ENCODE results near the gene APC2.
A peak's percentile ranks its signal among the peaks of the same experiment; 100 is the strongest.

The APC2 gene

DNA sequence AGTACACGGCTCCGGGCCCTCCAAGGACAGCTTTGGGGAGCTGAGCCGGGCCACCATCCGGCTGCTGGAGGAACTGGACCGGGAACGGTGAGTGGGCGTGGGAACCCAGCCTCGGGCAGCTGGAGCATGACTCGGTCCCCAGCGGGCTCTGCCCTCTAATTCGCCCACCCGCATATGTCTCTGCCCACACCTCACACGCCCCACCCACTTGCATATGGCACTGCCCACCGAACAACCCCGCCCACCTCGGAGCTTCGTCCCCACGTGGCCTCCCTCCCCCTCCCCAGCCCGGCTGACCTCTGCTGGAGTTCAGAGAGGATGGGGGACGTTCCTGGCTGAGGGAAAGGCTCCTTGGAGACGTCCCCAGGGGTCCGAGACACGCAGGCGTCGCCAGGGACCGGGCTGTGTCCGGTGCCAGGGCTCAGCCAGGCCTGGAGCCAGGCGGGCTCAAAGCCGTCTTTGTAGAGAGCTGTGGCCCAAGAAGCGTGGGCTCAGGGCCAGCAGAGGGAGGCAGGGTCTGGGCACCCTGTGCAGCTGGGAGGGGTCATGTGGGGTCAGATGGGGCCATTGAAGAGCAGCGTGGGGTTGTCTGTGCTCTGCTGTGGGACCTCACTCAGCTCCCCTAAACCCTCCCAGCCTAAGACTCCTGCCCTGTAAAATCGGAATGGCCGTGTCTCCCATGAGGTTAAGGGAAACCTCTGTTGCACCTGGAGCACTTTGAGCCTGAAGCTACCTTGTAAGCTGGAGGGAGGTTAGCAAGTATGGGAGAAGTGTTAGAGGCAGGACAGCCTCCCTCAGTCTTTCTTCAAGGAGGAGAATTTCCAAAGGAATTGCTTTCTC lies 3.8 kb downstream of the APC2 start:
- H3K27ac ChIP-seq, result no peak overlapping the region
- no peaks in the 10 kb centered on the region for H3K9me3 ChIP-seq (ENCODE audit: low read depth, low read length)
- 0 out of 2 replicates have a peak overlapping the region, but pooled peaks have one; percentile 22 for H3K4me3 ChIP-seq
- no peaks in the 10 kb centered on the region for H3K36me3 ChIP-seq (ENCODE audit: insufficient read depth, low read length)
- H3K9ac ChIP-seq (ENCODE audit: insufficient read length), result no peak overlapping the region
- TF ChIP-seq EZH2 (IDR thresholded peaks at IDR 0.05) (no peak), POLR2AphosphoS5 (IDR thresholded peaks at IDR 0.05; ENCODE audit: borderline replicate concordance, low read depth, low read length) (no peak), FOXP2 (optimal IDR thresholded peaks at IDR 0.05; ENCODE audit: control extremely low read depth, extremely low read length, insufficient read depth) (no peak)
- DNase-seq (ENCODE audit: low read depth, low spot score), result no peak

DNA sequence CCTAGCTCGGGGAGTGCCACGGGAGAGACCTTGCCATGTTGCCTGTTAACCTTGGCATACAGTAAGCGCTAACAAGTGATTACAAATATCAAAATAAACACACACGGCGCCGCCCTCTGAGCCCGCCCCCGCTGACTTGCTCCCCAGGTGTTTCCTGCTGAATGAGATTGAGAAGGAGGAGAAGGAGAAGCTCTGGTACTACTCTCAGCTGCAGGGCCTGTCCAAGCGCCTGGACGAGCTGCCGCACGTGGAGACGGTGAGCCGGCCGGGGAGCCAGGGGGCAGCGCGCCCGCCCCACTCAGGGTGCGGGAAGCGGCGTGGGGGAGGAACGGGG lies 5.0 kb downstream of the APC2 start:
- Histone ChIP-seq H3K36me3 (ENCODE audit: insufficient read depth, low read length) (no peaks in the 10 kb centered on the region), H3K9ac (ENCODE audit: insufficient read length) (no peak overlapping the region), H3K27ac (no peak overlapping the region), H3K4me3 (peak overlapping the region; percentile 18; the same call in 1 of the 2 replicates), H3K9me3 (ENCODE audit: low read depth, low read length) (no peaks in the 10 kb centered on the region)
- no peak for DNase-seq (ENCODE audit: low read depth, low spot score)
- TF ChIP-seq EZH2 (IDR thresholded peaks at IDR 0.05) (no peak), FOXP2 (optimal IDR thresholded peaks at IDR 0.05; ENCODE audit: control extremely low read depth, extremely low read length, insufficient read depth) (no peak), POLR2AphosphoS5 (IDR thresholded peaks at IDR 0.05; ENCODE audit: borderline replicate concordance, low read depth, low read length) (no peak)

DNA sequence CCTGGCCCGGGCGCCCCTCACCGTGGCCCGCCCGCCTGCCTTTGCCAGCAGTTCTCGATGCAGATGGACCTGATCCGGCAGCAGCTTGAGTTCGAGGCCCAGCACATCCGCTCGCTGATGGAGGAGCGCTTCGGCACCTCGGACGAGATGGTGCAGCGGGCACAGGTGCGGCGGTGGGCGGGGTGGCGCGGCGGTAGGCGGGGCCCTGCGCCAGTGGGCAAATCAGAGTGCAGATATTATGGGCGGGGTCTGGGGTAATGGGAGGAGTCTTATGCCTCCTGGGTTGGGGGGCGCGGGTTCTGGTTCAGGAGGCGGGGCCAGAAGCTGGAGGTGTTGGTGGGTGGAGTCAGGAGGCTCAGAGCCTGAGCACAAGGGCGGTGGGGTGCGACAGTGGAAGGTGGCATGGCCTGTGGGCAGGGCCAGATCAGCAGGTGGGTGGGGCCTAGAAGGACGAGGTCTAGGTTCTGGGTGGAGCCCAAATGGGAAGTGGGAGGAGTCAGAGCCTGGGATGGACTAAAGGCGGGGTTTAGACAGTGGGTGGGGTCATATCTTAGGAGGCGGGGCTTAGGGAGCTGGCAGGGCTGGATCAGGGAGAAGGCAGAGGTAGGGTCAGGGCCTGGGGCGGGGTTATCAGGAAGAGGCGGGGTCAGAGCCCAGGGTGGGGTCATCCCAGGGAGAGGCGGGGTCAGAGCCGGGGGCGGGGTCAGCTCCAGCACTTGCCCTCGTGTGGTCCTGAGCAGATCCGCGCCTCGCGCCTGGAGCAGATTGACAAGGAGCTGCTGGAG lies 5.6 kb downstream of the APC2 start:
- peak; percentile 28 for DNase-seq (ENCODE audit: low read depth, low spot score)
- Histone ChIP-seq H3K4me3 (peak overlapping the region; percentile 18; the same call in 1 of the 2 replicates), H3K9ac (ENCODE audit: insufficient read length) (no peak overlapping the region), H3K36me3 (ENCODE audit: insufficient read depth, low read length) (no peaks in the 10 kb centered on the region), H3K9me3 (ENCODE audit: low read depth, low read length) (no peaks in the 10 kb centered on the region), H3K27ac (no peak overlapping the region)
- TF ChIP-seq POLR2AphosphoS5 (IDR thresholded peaks at IDR 0.05; ENCODE audit: borderline replicate concordance, low read depth, low read length) (no peak), EZH2 (IDR thresholded peaks at IDR 0.05) (no peak), FOXP2 (optimal IDR thresholded peaks at IDR 0.05; ENCODE audit: control extremely low read depth, extremely low read length, insufficient read depth) (no peak)

DNA sequence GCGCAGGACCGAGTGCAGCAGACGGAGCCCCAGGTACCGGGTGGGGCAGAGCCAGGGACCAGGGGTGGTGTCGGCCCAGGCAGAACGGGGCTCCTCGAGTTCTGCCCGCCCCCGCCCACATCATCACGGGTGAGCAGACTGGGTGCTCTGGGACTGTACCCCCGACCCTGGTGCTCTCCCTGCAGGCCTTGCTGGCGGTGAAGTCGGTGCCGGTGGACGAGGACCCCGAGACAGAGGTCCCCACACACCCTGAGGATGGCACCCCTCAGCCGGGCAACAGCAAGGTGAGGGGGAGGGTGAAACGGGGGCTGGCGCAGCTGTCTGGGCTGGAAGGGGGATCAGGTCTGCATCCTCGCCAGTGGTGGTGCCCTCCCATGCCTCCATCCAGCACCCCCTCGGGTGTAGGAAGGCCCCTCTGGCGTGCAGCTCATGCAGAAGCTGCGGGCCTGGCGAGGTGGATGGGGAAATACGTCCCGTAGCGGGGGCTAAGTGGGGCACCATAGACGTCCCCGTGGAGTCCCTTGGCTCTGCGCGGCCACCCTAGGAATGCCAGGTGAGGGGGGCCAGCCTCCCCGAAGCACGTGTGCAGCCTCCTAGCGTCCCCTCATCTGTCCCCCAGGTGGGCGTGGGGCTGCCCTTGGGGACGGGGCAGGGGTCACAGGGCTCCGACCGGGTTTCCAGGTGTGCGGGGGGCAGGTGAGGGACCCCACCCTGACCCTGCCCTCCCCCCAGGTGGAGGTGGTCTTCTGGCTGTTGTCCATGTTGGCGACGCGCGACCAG lies 6.4 kb downstream of the APC2 start:
- DNase-seq (ENCODE audit: low read depth, low spot score), result no peak
- no peak overlapping the region for H3K27ac ChIP-seq
- H3K4me3 ChIP-seq, result no peak overlapping the region

DNA sequence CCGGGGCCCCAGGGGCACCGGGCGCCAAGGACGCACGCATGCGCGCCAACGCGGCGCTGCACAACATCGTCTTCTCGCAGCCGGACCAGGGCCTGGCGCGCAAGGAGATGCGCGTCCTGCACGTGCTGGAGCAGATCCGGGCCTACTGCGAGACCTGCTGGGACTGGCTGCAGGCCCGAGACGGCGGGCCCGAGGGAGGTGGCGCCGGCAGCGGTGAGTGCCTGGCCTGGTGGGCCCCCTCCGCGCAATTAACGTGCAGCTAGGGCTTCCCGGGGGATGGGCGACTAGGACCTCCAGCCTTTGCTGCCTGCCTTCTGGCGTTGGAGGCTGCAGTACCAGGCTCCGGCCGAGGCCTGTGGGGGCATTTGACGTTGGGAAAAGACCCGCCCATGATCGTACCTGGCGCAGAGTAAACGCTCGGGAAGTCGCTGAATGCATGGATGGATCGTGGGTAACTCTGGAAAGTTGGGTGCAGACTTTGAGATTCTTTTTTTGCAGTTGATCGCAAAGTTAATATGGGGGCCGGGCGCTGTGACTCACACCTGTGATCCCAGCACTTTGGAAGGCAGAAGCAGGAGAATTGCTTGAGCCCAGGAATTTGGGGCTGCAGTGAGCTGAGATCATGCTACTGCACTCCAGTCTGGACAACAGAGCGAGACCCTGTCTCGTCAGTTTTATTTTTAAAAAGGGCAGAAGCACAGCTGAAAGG lies 7.3 kb downstream of the APC2 start:
- H3K9me3 ChIP-seq (ENCODE audit: low read depth, low read length), result no peaks in the 10 kb centered on the region
- no peak overlapping the region for H3K9ac ChIP-seq (ENCODE audit: insufficient read length)
- H3K36me3 ChIP-seq (ENCODE audit: insufficient read depth, low read length), result no peaks in the 10 kb centered on the region
- DNase-seq (ENCODE audit: low read depth, low spot score), result no peak
- no peak for TF ChIP-seq POLR2AphosphoS5 (IDR thresholded peaks at IDR 0.05; ENCODE audit: borderline replicate concordance, low read depth, low read length)
- no peak for TF ChIP-seq EZH2 (IDR thresholded peaks at IDR 0.05)
- TF ChIP-seq FOXP2 (optimal IDR thresholded peaks at IDR 0.05; ENCODE audit: control extremely low read depth, extremely low read length, insufficient read depth), result no peak
- H3K4me3 ChIP-seq, result no peak overlapping the region
- no peak overlapping the region for H3K27ac ChIP-seq

More for the DNA sequence above, 6.4 kb downstream of the APC2 start:
- Histone ChIP-seq H3K9ac (ENCODE audit: insufficient read length) (no peak overlapping the region), H3K9me3 (ENCODE audit: low read depth, low read length) (no peaks in the 10 kb centered on the region), H3K36me3 (ENCODE audit: insufficient read depth, low read length) (no peaks in the 10 kb centered on the region)
- TF ChIP-seq FOXP2 (optimal IDR thresholded peaks at IDR 0.05; ENCODE audit: control extremely low read depth, extremely low read length, insufficient read depth) (no peak), EZH2 (IDR thresholded peaks at IDR 0.05) (no peak)

DNA sequence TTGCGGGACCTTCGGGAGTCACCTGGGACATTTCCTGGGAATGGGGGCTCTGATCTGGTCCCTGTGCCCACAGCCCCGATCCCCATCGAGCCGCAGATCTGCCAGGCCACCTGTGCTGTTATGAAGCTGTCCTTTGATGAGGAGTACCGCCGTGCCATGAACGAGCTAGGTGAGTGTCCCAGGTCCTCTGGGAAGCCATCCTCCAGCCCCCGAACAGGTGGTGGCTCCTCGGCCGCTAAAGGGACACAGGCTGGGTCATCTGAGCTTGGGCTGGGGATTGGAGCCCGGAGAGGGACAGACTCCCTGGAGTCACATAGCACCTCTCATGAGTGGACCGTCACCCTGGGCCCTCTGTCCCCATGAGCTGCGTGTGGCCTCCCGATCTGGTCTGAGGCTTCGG lies 8.0 kb downstream of the APC2 start:
- no peak for DNase-seq (ENCODE audit: low read depth, low spot score)
- Histone ChIP-seq H3K9ac (ENCODE audit: insufficient read length) (no peak overlapping the region), H3K9me3 (ENCODE audit: low read depth, low read length) (no peaks in the 10 kb centered on the region), H3K27ac (no peak overlapping the region), H3K4me3 (no peak overlapping the region), H3K36me3 (ENCODE audit: insufficient read depth, low read length) (no peaks in the 10 kb centered on the region)
- no peak for TF ChIP-seq FOXP2 (optimal IDR thresholded peaks at IDR 0.05; ENCODE audit: control extremely low read depth, extremely low read length, insufficient read depth)
- no peak for TF ChIP-seq POLR2AphosphoS5 (IDR thresholded peaks at IDR 0.05; ENCODE audit: borderline replicate concordance, low read depth, low read length)
- TF ChIP-seq EZH2 (IDR thresholded peaks at IDR 0.05), result no peak

DNA sequence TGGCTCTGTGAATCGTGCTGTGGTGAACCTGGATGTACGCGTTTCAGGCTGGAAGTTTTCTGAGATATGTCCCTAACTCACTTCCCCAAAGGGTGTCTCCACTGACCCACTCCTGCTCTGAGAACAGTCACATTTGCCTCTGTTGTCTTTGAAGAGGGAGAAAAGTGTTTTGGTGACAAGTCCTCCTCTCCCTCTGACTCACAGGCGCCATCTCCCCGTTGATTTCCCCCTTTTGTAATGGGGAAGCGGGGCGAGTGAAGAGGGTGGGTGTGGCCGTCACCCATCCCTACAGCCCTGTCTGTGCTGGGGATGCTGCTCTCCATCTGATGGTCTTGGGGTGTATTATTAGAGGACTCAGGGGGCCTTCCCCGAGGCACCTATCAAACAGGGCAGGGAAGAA lies 9.6 kb downstream of the APC2 start:
- no peak for TF ChIP-seq FOXP2 (optimal IDR thresholded peaks at IDR 0.05; ENCODE audit: control extremely low read depth, extremely low read length, insufficient read depth)
- TF ChIP-seq POLR2AphosphoS5 (IDR thresholded peaks at IDR 0.05; ENCODE audit: borderline replicate concordance, low read depth, low read length), result no peak
- TF ChIP-seq EZH2 (IDR thresholded peaks at IDR 0.05), result no peak
- DNase-seq (ENCODE audit: low read depth, low spot score), result no peak
- Histone ChIP-seq H3K9ac (ENCODE audit: insufficient read length) (no peak overlapping the region), H3K9me3 (ENCODE audit: low read depth, low read length) (no peaks in the 10 kb centered on the region), H3K4me3 (no peak overlapping the region), H3K27ac (no peak overlapping the region), H3K36me3 (ENCODE audit: insufficient read depth, low read length) (no peaks in the 10 kb centered on the region)

Data from SK-N-MC (cell line).